Chondrocyte (in vitro differentiated cells): Measurements from ENCODE around the gene CCDC88C. TPM values are rescaled to one million over a fixed set of nuclear protein-coding genes. Genes with fewer than 3 reads are reported as not detected.

ENCODE experiments used
- DNase-seq: peaks from one replicate; pipeline ENCODE4 v3.0.0; 2021; ENCODE audit warnings: mixed read lengths, low spot score
- H3K27ac Mint-ChIP-seq: one replicate; pipeline ENCODE4 v1.8.0; 2021; ENCODE audit warnings: mild to moderate bottlenecking, moderate library complexity, mixed read lengths; ENCODE audit not compliant: unreplicated experiment
- H3K27me3 Mint-ChIP-seq: 2 replicates; pipeline ENCODE4 v1.8.0; 2021; ENCODE audit warnings: low read depth, mixed read lengths
- H3K36me3 Mint-ChIP-seq: 2 replicates; pipeline ENCODE4 v1.8.0; 2021; ENCODE audit warnings: low read depth, mixed read lengths
- H3K4me1 Mint-ChIP-seq: 2 replicates; pipeline ENCODE4 v1.8.0; 2021; ENCODE audit warnings: low read depth, mild to moderate bottlenecking, mixed read lengths
- H3K4me3 Mint-ChIP-seq: one replicate; pipeline ENCODE4 v1.8.0; 2021; ENCODE audit warnings: mild to moderate bottlenecking, moderate library complexity, mixed read lengths; ENCODE audit not compliant: unreplicated experiment
- H3K9me3 Mint-ChIP-seq: 2 replicates; pipeline ENCODE4 v1.8.0; 2021; ENCODE audit warnings: low read depth, mixed read lengths
- total RNA-seq: library from RNA; stranded (reverse); gene quantifications from 3 replicates; pipeline ENCODE4 v1.2.1, GENCODE V29; 2021
- TF ChIP-seq, protein P1 (sequence below): fragments of 200-600 bp; sonication (generic); IDR thresholded peaks from 2 replicates; pipeline ENCODE4 v1.5.0; 2021; ENCODE audit warnings: antibody characterized with exemption, mild to moderate bottlenecking, moderate library complexity

The CCDC88C gene
- total RNA-seq, 1 donor from 2014 or later, result 2.3 TPM

DNA sequence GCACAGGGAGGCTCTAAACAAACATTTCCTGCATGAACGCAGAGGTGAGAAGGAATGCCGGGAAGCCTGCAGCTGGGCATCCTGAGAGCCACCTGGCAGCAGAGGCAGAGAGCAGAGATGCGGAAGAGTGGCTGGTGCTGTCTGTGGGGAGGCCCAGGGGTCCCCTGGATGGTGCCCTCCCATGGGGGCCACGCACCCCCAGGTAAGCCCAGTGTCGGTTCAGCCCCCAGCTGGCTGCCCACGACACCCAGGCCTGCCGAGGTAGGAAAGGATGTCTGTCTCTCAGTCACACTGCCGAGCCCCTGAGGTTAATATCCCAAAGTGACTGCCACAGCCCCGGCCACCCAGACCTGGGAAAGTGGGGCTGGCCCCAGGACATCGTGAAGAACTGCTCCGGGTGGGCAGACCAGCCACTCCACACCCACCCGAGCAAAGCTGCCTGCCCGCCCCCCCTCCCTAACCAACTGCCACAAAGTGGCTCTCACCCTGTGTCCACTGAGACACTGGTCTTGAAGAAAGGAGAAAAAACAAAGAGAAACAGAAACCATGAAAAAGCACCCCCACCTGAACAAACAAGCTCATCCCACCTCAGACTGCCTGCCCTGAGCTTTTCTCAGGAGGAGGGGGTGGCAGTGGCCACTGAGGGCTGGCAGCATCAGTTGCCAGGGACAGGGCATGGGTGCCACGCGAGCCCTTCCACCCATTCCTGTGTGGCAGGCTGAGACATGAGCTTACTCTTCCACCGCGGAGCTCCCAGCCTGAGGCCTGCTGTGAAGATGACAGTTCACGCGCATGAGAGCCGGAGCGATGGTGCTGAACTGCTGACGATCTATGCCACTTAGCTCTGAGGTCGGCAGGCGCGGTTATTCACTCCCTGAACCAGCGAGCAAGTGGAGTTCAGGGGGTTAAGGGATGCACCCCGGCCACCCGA, 40.8 kb downstream of the CCDC88C start:
- no peak for DNase-seq
- Mint-ChIP-seq H3K4me3 (no peak overlapping the region), H3K27ac (no peak overlapping the region)

GRCh38 chr14:91375720-91376452, 41.7 kb downstream of the CCDC88C start:
- no peaks in the 10 kb centered on the region for H3K36me3 Mint-ChIP-seq
- peaks cover 42% of the 10 kb centered on the region for H3K4me1 Mint-ChIP-seq
- no peaks in the 10 kb centered on the region for H3K9me3 Mint-ChIP-seq
- H3K27me3 Mint-ChIP-seq, result peaks cover 5% of the 10 kb centered on the region
- H3K4me3 Mint-ChIP-seq, result no peak overlapping the region
- no peak overlapping the region for H3K27ac Mint-ChIP-seq
- TF ChIP-seq, protein P1, sequence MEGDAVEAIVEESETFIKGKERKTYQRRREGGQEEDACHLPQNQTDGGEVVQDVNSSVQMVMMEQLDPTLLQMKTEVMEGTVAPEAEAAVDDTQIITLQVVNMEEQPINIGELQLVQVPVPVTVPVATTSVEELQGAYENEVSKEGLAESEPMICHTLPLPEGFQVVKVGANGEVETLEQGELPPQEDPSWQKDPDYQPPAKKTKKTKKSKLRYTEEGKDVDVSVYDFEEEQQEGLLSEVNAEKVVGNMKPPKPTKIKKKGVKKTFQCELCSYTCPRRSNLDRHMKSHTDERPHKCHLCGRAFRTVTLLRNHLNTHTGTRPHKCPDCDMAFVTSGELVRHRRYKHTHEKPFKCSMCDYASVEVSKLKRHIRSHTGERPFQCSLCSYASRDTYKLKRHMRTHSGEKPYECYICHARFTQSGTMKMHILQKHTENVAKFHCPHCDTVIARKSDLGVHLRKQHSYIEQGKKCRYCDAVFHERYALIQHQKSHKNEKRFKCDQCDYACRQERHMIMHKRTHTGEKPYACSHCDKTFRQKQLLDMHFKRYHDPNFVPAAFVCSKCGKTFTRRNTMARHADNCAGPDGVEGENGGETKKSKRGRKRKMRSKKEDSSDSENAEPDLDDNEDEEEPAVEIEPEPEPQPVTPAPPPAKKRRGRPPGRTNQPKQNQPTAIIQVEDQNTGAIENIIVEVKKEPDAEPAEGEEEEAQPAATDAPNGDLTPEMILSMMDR, result no peak
- DNase-seq, result no peak

More for the DNA sequence above, 40.8 kb downstream of the CCDC88C start:
- H3K4me1 Mint-ChIP-seq, result peaks cover 40% of the 10 kb centered on the region
- H3K27me3 Mint-ChIP-seq, result peaks cover 5% of the 10 kb centered on the region
- no peaks in the 10 kb centered on the region for H3K36me3 Mint-ChIP-seq
- TF ChIP-seq, protein P1, result no peak
- no peaks in the 10 kb centered on the region for H3K9me3 Mint-ChIP-seq

- H3K36me3 Mint-ChIP-seq, result no peaks in the 10 kb centered on the region
- H3K27me3 Mint-ChIP-seq, result peaks cover 5% of the 10 kb centered on the region
- no peak for DNase-seq
- H3K4me1 Mint-ChIP-seq, result peaks cover 35% of the 10 kb centered on the region
- no peak overlapping the region for H3K27ac Mint-ChIP-seq
- H3K9me3 Mint-ChIP-seq, result no peaks in the 10 kb centered on the region
- H3K4me3 Mint-ChIP-seq, result no peak overlapping the region
- TF ChIP-seq, protein P1, result no peak
These were observed 42.5 kb downstream of the CCDC88C start for GRCh38 chr14:91374879-91375702.

- Mint-ChIP-seq H3K27me3 (peaks cover 5% of the 10 kb centered on the region), H3K27ac (no peak overlapping the region), H3K9me3 (no peaks in the 10 kb centered on the region), H3K4me3 (no peak overlapping the region), H3K36me3 (no peaks in the 10 kb centered on the region), H3K4me1 (peaks cover 37% of the 10 kb centered on the region)
- no peak for DNase-seq
- TF ChIP-seq, protein P1, result no peak
These were observed 43.2 kb downstream of the CCDC88C start for GRCh38 chr14:91374287-91374878.
